Trophoblast cell (in vitro differentiated cells and primary cell): ENCODE results near the gene APP.
A peak's percentile ranks its signal among the peaks of the same experiment; 100 is the strongest.

Source experiments
- DNase-seq, 2 donors: peaks; one replicate each; pipeline ENCODE4 v3.0.0-alpha.2; 2016
- H2AFZ ChIP-seq: 2 replicates; pipeline ENCODE4 v1.6.1; 2013; ENCODE audit warnings: low read length, moderate library complexity, mild to moderate bottlenecking; ENCODE audit not compliant: insufficient read depth, poor library complexity
- H2AK5ac ChIP-seq: 2 replicates; pipeline ENCODE4 v1.6.1; 2013; ENCODE audit warnings: mild to moderate bottlenecking, low read length
- H2BK120ac ChIP-seq: 2 replicates; pipeline ENCODE4 v1.6.1; 2013; ENCODE audit warnings: low read length, mild to moderate bottlenecking, moderate library complexity; ENCODE audit not compliant: insufficient read depth, poor library complexity
- H2BK12ac ChIP-seq: 2 replicates; pipeline ENCODE4 v1.6.1; 2013; ENCODE audit warnings: mild to moderate bottlenecking, low read length, moderate library complexity
- H2BK5ac ChIP-seq: 2 replicates; pipeline ENCODE4 v1.6.1; 2013; ENCODE audit warnings: low read length, low read depth, moderate library complexity, mild to moderate bottlenecking; ENCODE audit not compliant: poor library complexity
- H3K14ac ChIP-seq: 2 replicates; pipeline ENCODE4 v1.6.1; 2013; ENCODE audit warnings: mild to moderate bottlenecking, low read length
- H3K18ac ChIP-seq: 2 replicates; pipeline ENCODE4 v1.6.1; 2013; ENCODE audit warnings: mild to moderate bottlenecking, low read length
- H3K23ac ChIP-seq: 2 replicates; pipeline ENCODE4 v1.6.1; 2013; ENCODE audit warnings: low read length
- H3K27ac ChIP-seq: 2 replicates; pipeline ENCODE4 v1.5.1; 2013; ENCODE audit warnings: low read depth, mild to moderate bottlenecking, inconsistent platforms, low read length, moderate library complexity
- H3K27me3 ChIP-seq: 2 replicates; pipeline ENCODE4 v1.6.1; 2013; ENCODE audit warnings: inconsistent platforms, mild to moderate bottlenecking, low read length, moderate library complexity; ENCODE audit not compliant: insufficient read depth
- H3K36me3 ChIP-seq, 2 experiments: 1 replicate in 1 of 2; 2 replicates in 1 of 2; pipeline ENCODE4 v1.6.1; 2013; ENCODE audit warnings: low read length in 2 of 2, mild to moderate bottlenecking in 2 of 2, moderate library complexity in 1 of 2; ENCODE audit not compliant: insufficient read depth in 2 of 2, control insufficient read depth in 1 of 2
- H3K4ac ChIP-seq: 2 replicates; pipeline ENCODE4 v1.6.1; 2013; ENCODE audit warnings: low read depth, mild to moderate bottlenecking, low read length, moderate library complexity
- H3K4me1 ChIP-seq, 2 experiments: 1 replicate in 1 of 2; 2 replicates in 1 of 2; pipeline ENCODE4 v1.6.1; 2013; ENCODE audit warnings: low read length in 2 of 2, mild to moderate bottlenecking in 2 of 2, moderate library complexity in 1 of 2; ENCODE audit not compliant: insufficient read depth in 2 of 2, control insufficient read depth in 1 of 2
- H3K4me2 ChIP-seq: 2 replicates; pipeline ENCODE4 v1.6.1; 2013; ENCODE audit warnings: inconsistent platforms, mild to moderate bottlenecking, low read length, moderate library complexity
- H3K4me3 ChIP-seq: 2 replicates; pipeline ENCODE4 v1.5.1; 2013; ENCODE audit warnings: mild to moderate bottlenecking, low read depth, low read length, inconsistent platforms
- H3K79me1 ChIP-seq: one replicate; pipeline ENCODE4 v1.6.1; 2013; ENCODE audit warnings: low read length
- H3K79me2 ChIP-seq: 2 replicates; pipeline ENCODE4 v1.6.1; 2013; ENCODE audit warnings: low read length, mild to moderate bottlenecking; ENCODE audit not compliant: control insufficient read depth, insufficient read depth, poor library complexity
- H3K9ac ChIP-seq: 2 replicates; pipeline ENCODE4 v1.6.1; 2013; ENCODE audit warnings: mild to moderate bottlenecking, low read length
- H3K9me3 ChIP-seq: 2 replicates; pipeline ENCODE4 v1.6.1; 2013; ENCODE audit warnings: low read depth, mild to moderate bottlenecking, control low read depth, inconsistent platforms, low read length; ENCODE audit not compliant: insufficient read depth
- H4K12ac ChIP-seq: 2 replicates; pipeline ENCODE4 v1.6.1; 2013; ENCODE audit warnings: low read depth, mild to moderate bottlenecking, low read length, moderate library complexity
- H4K8ac ChIP-seq: 2 replicates; pipeline ENCODE4 v1.6.1; 2013; ENCODE audit warnings: low read depth, mild to moderate bottlenecking, low read length, moderate library complexity
- H4K91ac ChIP-seq: one replicate; pipeline ENCODE4 v1.6.1; 2013; ENCODE audit warnings: low read depth, mild to moderate bottlenecking, low read length, moderate library complexity
- WGBS: extraction: QIAGEN DNeasy Blood & Tissue Kit; methylation state at CpG from one replicate; pipeline ENCODE4 v1.1.7; 2013; ENCODE audit warnings: missing lambda C conversion rate; ENCODE audit not compliant: insufficient read length, insufficient coverage; ENCODE audit errors: extremely low coverage; 5-methylcytosine and 5-hydroxymethylcytosine counted together

Gene APP

DNA sequence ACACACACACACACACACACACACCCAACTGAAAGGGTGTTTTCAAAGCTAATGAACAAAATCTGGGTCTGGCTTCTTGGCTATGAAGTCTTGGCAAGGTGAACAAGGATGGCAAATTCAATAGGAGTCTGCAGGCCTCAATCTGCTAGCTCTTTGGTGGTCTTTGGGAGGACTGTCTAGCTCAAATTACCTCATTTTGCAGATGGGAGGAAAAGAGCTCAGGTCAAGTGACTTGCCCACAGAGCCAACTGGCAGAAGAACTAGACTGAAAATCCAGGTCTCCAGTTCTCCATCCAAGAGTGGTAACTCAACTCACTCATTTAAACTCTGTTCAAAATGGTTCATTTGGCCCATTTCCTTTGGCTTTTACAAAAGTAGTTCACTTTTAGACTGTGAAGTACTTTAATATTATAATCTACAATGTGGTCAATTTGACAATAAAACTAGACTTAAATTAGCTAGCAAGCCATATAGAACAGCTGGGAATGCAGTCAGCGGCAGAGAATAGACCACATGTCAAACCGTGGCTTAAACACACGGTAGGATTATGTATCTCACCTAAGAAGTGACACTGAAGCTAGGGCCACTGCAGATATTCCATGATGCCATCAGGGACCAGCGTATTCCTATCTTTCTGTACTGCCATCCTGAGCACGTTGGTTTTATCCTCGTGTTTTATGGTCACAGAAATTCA lies 112.9 kb downstream of the APP start:
- H3K14ac ChIP-seq: no peak overlapping the region
- no peak overlapping the region for H3K4me2 ChIP-seq
- H3K18ac ChIP-seq: no peak overlapping the region
- H2BK5ac ChIP-seq: no peak overlapping the region
- no peaks in the 10 kb centered on the region for H3K36me3 ChIP-seq
- H3K4me3 ChIP-seq: no peak overlapping the region
- H2AFZ ChIP-seq: no peak overlapping the region
- H3K27ac ChIP-seq: no peak overlapping the region
- H3K79me2 ChIP-seq: no peaks in the 10 kb centered on the region
- DNase-seq: no peak
- H4K91ac ChIP-seq: no peak overlapping the region
- no peak overlapping the region for H4K12ac ChIP-seq
- H3K27me3 ChIP-seq: no peaks in the 10 kb centered on the region
- no peaks in the 10 kb centered on the region for H3K9me3 ChIP-seq
- no peaks in the 10 kb centered on the region for H3K4me1 ChIP-seq
- H2BK12ac ChIP-seq: no peak overlapping the region
- no peak overlapping the region for H2BK120ac ChIP-seq
- WGBS: no CpG with 5 or more reads among the region's 6 CpGs
- no peaks in the 10 kb centered on the region for H3K79me1 ChIP-seq
- H3K9ac ChIP-seq: no peak overlapping the region
- H4K8ac ChIP-seq: no peak overlapping the region
- H2AK5ac ChIP-seq: no peak overlapping the region
- peak overlapping the region; percentile 35 for H3K4ac ChIP-seq
- H3K23ac ChIP-seq: no peak overlapping the region

- no peak overlapping the region for H3K4me3 ChIP-seq
- no CpG with 5 or more reads among the region's 5 CpGs for WGBS
- H2BK5ac ChIP-seq: no peak overlapping the region
- H3K79me1 ChIP-seq: no peaks in the 10 kb centered on the region
- no peak overlapping the region for H3K14ac ChIP-seq
- H3K4me2 ChIP-seq: no peak overlapping the region
- no peak for DNase-seq
- H3K36me3 ChIP-seq: peaks cover 2 to 3% of the 10 kb centered on the region in 2 experiments
- H3K23ac ChIP-seq: no peak overlapping the region
- H3K18ac ChIP-seq: no peak overlapping the region
- H2BK12ac ChIP-seq: no peak overlapping the region
- no peak overlapping the region for H3K4ac ChIP-seq
- H2AK5ac ChIP-seq: no peak overlapping the region
- no peak overlapping the region for H3K9ac ChIP-seq
- H3K79me2 ChIP-seq: no peaks in the 10 kb centered on the region
- H4K8ac ChIP-seq: no peak overlapping the region
- H4K12ac ChIP-seq: no peak overlapping the region
- no peak overlapping the region for H3K27ac ChIP-seq
- no peak overlapping the region for H4K91ac ChIP-seq
- H3K9me3 ChIP-seq: peaks cover 1% of the 10 kb centered on the region
- no peak overlapping the region for H2BK120ac ChIP-seq
- no peak overlapping the region for H2AFZ ChIP-seq
- no peaks in the 10 kb centered on the region for H3K27me3 ChIP-seq
- peaks cover 0 to 2% of the 10 kb centered on the region in 2 experiments for H3K4me1 ChIP-seq
Measured at GRCh38 chr21:26055841-26056264, 114.7 kb downstream of the APP start.

- Histone ChIP-seq H3K27me3 (no peaks in the 10 kb centered on the region), H3K4me2 (no peak overlapping the region)
Measured at GRCh38 chr21:26055010-26055409, 115.6 kb downstream of the APP start.

GRCh38 chr21:26052057-26052456 lies 118.5 kb downstream of the APP start:
- Histone ChIP-seq H2AK5ac (no peak overlapping the region), H3K18ac (no peak overlapping the region), H3K4me2 (no peak overlapping the region), H3K27ac (no peak overlapping the region), H4K8ac (no peak overlapping the region), H3K4me3 (no peak overlapping the region), H3K27me3 (no peaks in the 10 kb centered on the region), H3K23ac (no peak overlapping the region), H3K9ac (no peak overlapping the region), H2BK5ac (no peak overlapping the region), H2AFZ (no peak overlapping the region), H3K4ac (no peak overlapping the region), H3K36me3 (peaks cover 3 to 10% of the 10 kb centered on the region in 2 experiments), H2BK12ac (no peak overlapping the region), H3K79me2 (no peaks in the 10 kb centered on the region), H4K91ac (no peak overlapping the region), H4K12ac (no peak overlapping the region), H3K79me1 (no peaks in the 10 kb centered on the region), H3K9me3 (peaks cover 1% of the 10 kb centered on the region), H2BK120ac (no peak overlapping the region), H3K4me1 (peaks cover 0 to 3% of the 10 kb centered on the region in 2 experiments), H3K14ac (no peak overlapping the region)
- DNase-seq: no peak
- no CpG with 5 or more reads among the region's 2 CpGs for WGBS

More at GRCh38 chr21:26055010-26055409, 115.6 kb downstream of the APP start:
- no peak overlapping the region for H3K27ac ChIP-seq
- no peak overlapping the region for H3K9ac ChIP-seq
- no peaks in the 10 kb centered on the region for H3K79me2 ChIP-seq
- no CpG with 5 or more reads among the region's 2 CpGs for WGBS
- no peak overlapping the region for H3K23ac ChIP-seq
- no peak overlapping the region for H3K4ac ChIP-seq
- H2AK5ac ChIP-seq: no peak overlapping the region
- H3K9me3 ChIP-seq: peaks cover 1% of the 10 kb centered on the region
- no peak overlapping the region for H4K12ac ChIP-seq
- H3K79me1 ChIP-seq: no peaks in the 10 kb centered on the region
- no peak overlapping the region for H2BK120ac ChIP-seq
- no peak overlapping the region for H3K14ac ChIP-seq
- H3K4me3 ChIP-seq: no peak overlapping the region
- H2BK12ac ChIP-seq: no peak overlapping the region
- DNase-seq: no peak
- H2BK5ac ChIP-seq: no peak overlapping the region
- no peak overlapping the region for H3K18ac ChIP-seq
- H3K4me1 ChIP-seq: peaks cover 0 to 3% of the 10 kb centered on the region in 2 experiments
- H4K8ac ChIP-seq: no peak overlapping the region
- no peak overlapping the region for H4K91ac ChIP-seq
- no peak overlapping the region for H2AFZ ChIP-seq
- peaks cover 3 to 4% of the 10 kb centered on the region in 2 experiments for H3K36me3 ChIP-seq
